Measurements from ENCODE around the gene RPS6KB2. TPM values are rescaled to one million over a fixed set of nuclear protein-coding genes. Genes with fewer than 3 reads are reported as not detected.

Gene RPS6KB2
- total RNA-seq, 4 donors from 2014 or later, result 36.9 to 69.3 (median 47.1) TPM

- no peaks in the 10 kb centered on the region for H3K9me3 ChIP-seq
- peak overlapping the region in 3 of 4 donors; percentile 40 to 83 (median 43) for H3K27ac ChIP-seq
- WGBS, 2 donors, result 51 to 53% methylated on average over 6 of the region's 6 CpGs
- peak overlapping the region in 1 of 4 donors; percentile 55 for H3K4me3 ChIP-seq
- no peak for DNase-seq (ENCODE audit: low spot score in 2 of 2)
- peaks cover 0 to 43% (median 10%) of the 10 kb centered on the region in 4 donors for H3K4me1 ChIP-seq
- no peak for TF ChIP-seq POLR2A (IDR thresholded peaks at IDR 0.05)
- TF ChIP-seq EP300 (IDR thresholded peaks at IDR 0.05), result no peak
- TF ChIP-seq CTCF (IDR thresholded peaks at IDR 0.05), result no peak
- no peaks in the 10 kb centered on the region for H3K27me3 ChIP-seq
- H3K36me3 ChIP-seq, result peaks cover 0 to 99% (median 18%) of the 10 kb centered on the region in 3 donors
These were observed 8.3 kb downstream of the RPS6KB2 start for GRCh38 chr11:67436459-67437081.

- peaks cover 0 to 98% (median 13%) of the 10 kb centered on the region in 3 donors for H3K36me3 ChIP-seq
- no peak for TF ChIP-seq CTCF (IDR thresholded peaks at IDR 0.05)
- H3K27me3 ChIP-seq, result no peaks in the 10 kb centered on the region
- no peaks in the 10 kb centered on the region for H3K9me3 ChIP-seq
- no peak for DNase-seq (ENCODE audit: low spot score in 2 of 2)
- peak within 1 kb of the TSS in 2 of 4 donors; percentile 12 to 55 for H3K4me3 ChIP-seq
- peak within 1 kb of the TSS in 3 of 4 donors; percentile 65 to 83 (median 74) for H3K27ac ChIP-seq
- H3K4me1 ChIP-seq, result peaks cover 0 to 49% (median 14%) of the 10 kb centered on the region in 4 donors
- 62 to 77% methylated on average over 17 to 22 of the region's 26 CpGs for WGBS, 2 donors
These were observed 9.0 kb downstream of the RPS6KB2 start, which contains the start of gene PTPRCAP for GRCh38 chr11:67437082-67437808. PTPRCAP (minus strand) TSS chr11:67437682; CDS start chr11:67437619, 63 bp downstream.

- Histone ChIP-seq H3K4me3 (peak overlapping the region in 2 of 4 donors; percentile 12 to 55), H3K27me3 (no peaks in the 10 kb centered on the region), H3K9me3 (no peaks in the 10 kb centered on the region), H3K27ac (peak overlapping the region in 2 of 4 donors; percentile 40 to 83), H3K36me3 (peaks cover 0 to 93% (median 10%) of the 10 kb centered on the region in 3 donors), H3K4me1 (peaks cover 0 to 55% (median 19%) of the 10 kb centered on the region in 4 donors)
- no peak for DNase-seq (ENCODE audit: low spot score in 2 of 2)
- no peak for TF ChIP-seq CTCF (IDR thresholded peaks at IDR 0.05)
- TF ChIP-seq POLR2A (IDR thresholded peaks at IDR 0.05), result no peak
- WGBS, 2 donors, result 62 to 68% methylated on average over 3 of the region's 3 CpGs
These were observed 9.5 kb downstream of the RPS6KB2 start for GRCh38 chr11:67437809-67438157.

GRCh38 chr11:67438158-67438902, 10.0 kb downstream of the RPS6KB2 start:
- H3K36me3 ChIP-seq, result peaks cover 0 to 87% (median 5%) of the 10 kb centered on the region in 3 donors
- H3K4me1 ChIP-seq, result peaks cover 0 to 57% (median 19%) of the 10 kb centered on the region in 4 donors
- no peaks in the 10 kb centered on the region for H3K27me3 ChIP-seq
- TF ChIP-seq EP300 (IDR thresholded peaks at IDR 0.05), result no peak
- TF ChIP-seq CTCF (IDR thresholded peaks at IDR 0.05), result no peak
- no peak for TF ChIP-seq POLR2A (IDR thresholded peaks at IDR 0.05)
- WGBS, 2 donors, result 68 to 83% methylated on average over 30 to 36 of the region's 41 CpGs
- peak overlapping the region in 2 of 4 donors; percentile 12 to 55 for H3K4me3 ChIP-seq
- no peak for DNase-seq (ENCODE audit: low spot score in 2 of 2)
- H3K9me3 ChIP-seq, result no peaks in the 10 kb centered on the region
- H3K27ac ChIP-seq, result peak overlapping the region in 3 of 4 donors; percentile 65 to 83 (median 74)
